T follicular helper cell (primary cell): Measurements from ENCODE around the gene AURKB.
A peak's percentile ranks its signal among the peaks of the same experiment; 100 is the strongest.
"Not testable (repeated sequence)": the region's sequence is repeated elsewhere in the genome, so short reads cannot be mapped to it uniquely, and the experiment has no call there.

Experiments
- DNase-seq: peaks from one replicate; pipeline ENCODE4 v3.0.0-alpha.2; 2020; ENCODE audit warnings: low read depth
- total RNA-seq, 2 experiments: gene quantifications; one replicate each; lab custom pipeline; 2026; lab: John Stamatoyannopoulos, UW

The AURKB gene
- total RNA-seq: 0.04 to 0.12 reads per million in 2 experiments

- peak; percentile 93 for DNase-seq
Observed at GRCh38 chr17:8209907-8210760, at the start of gene AURKB. Gene AURKB, minus strand, starts transcription at chr17:8210575. Its CDS starts 351 bp downstream, at chr17:8210224.

DNA sequence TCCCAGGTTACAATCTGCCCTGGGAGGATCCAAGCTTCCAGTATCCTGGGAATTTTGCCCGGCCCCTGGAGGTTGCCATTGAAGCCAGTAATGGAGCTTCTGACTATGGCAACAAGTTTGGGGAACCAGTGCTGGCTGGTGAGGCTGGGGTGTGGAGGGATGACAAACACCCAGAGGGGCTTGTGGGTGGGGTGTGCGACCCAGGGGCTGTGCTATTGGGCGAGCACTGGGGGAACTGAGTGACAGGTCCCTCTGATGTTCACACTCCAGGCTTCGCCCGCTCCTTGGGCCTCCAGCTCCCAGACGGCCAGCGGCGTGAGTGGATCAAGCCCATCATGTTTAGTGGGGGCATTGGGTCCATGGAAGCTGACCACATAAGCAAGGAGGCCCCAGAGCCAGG is 47.4 kb upstream of the AURKB start:
- DNase-seq: no peak

DNA sequence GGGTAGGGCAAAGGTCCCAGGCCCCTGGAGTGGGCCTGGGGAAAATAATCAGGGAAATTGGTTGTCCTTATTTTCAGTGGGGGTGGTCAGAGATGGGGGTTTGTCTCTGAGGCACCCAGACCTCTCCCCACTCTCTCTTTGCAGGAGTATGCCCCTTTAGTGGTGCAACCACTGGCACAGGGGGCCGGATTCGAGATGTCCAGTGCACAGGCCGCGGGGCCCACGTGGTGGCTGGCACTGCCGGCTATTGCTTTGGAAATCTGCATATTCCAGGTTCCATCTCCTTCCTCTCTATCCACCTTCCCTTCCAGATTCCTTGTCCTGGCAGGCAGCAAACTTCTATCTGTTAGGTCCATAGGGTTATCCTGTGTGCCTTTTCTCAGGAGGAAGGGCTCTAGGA is 46.3 kb upstream of the AURKB start:
- DNase-seq: no peak

GRCh38 chr17:8256291-8256690 is 45.9 kb upstream of the AURKB start:
- DNase-seq: no peak

- no peak for DNase-seq
Observed at GRCh38 chr17:8255499-8255898, 45.1 kb upstream of the AURKB start.

- no peak for DNase-seq
Observed at GRCh38 chr17:8254881-8255280, 44.5 kb upstream of the AURKB start.

- DNase-seq: no peak
Observed at GRCh38 chr17:8253801-8254200, 43.4 kb upstream of the AURKB start.

DNA sequence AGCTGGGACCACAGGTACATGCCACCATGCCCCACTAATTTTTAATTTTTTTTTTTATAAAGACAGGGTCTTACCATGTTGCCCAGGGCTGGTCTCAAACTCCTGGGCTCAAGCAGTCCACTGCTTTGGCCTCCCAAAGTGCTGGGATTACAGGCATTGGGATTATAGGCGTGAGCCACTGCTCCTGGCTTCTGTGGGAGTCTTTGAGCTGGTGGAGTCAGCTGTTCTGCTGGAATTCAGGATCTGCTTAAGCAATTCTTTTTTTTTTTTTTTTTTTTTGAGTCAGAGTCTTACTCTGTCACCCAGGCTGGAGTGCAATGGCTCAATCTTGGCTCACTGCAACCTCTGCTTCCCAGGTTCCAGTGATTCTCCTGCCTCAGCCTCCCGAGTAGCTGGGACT is 41.0 kb upstream of the AURKB start:
- DNase-seq: not testable (repeated sequence)

DNA sequence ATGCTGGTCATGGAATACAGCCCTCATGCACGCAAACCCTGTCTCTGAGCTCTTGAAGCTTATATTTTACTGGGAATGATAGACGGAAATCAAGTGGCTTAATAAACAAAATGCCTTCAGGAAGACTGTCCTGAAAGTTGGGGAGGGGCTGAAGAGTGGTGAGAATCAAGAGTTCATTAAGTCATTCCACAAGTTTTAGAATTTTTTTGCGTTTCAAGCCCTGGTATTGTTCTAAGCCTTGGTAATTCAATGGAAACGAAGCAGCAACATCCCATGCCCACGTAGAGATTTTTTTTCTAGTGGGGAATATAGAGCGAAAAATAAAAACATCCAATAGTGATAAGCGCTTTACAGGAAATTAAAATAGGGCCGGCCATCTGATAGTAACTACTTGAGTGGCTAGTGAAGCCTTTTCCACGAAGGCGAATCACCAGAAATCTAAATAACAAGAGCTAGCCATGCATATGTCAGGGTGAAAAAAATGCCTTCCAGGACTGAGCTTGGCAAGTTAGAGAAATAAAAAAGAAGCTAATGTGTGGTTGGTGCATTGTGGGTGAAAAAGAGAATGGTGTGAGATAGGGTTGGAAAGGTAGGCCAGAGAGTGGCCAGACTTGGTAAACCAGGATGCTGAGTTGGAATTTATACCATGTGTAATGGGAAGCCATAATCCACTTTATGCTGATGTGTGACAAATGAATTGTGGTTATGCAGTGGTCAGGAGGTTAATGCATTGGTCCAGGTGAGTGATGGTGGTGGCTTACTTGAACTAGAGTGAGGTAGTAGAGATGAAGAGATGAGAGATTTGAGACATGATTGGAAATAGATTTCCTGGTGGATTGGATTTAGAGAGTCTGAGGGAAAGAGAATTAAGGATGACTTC is 39.5 kb upstream of the AURKB start:
- no peak for DNase-seq

DNA sequence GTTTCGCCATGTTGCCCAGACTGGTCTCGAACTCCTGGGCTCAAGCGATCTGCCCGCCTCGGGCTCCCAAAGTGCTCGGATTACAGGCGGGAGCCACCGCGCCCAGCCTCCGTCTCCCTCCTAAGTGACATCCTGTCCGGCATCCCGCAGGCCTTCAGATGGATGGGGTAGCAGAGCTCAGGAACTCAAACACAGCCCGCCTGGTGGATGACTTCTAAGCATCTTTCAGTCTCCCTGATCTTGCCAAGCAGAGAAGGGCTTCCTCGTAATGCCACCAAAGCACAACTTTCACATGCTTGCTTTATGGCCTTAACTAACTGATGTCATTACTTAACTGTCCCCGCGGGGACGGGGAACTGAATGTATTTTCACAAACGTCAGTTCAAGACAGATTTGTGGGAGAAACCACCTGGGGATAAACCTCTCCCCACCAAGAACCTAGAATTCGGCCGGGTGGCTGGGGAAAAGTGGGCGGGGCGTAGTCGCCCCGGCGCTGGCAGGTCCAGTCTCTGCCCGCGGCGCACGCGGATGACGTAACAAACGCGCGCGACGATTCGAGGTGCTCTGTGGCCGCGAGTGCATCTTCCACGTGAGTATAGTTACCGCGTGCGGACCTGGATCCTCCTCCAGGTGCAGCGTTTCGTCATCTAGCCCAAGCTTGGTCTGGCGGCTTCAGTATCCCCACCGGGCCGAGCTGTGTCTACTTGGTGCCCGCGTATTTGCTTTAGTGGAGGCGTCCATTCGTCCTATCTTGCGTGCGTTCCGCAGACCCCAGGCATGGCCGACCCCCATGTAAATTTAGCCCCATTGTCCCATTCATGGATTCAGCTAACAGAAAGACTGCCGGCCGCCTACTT is 38.6 kb upstream of the AURKB start, which contains the start of gene PFAS:
Gene PFAS (plus strand): TSS at position 539 of the 857 bp plus-strand sequence. CDS start 4,649 bp downstream, outside the sequence.
- peak; percentile 95 for DNase-seq

DNA sequence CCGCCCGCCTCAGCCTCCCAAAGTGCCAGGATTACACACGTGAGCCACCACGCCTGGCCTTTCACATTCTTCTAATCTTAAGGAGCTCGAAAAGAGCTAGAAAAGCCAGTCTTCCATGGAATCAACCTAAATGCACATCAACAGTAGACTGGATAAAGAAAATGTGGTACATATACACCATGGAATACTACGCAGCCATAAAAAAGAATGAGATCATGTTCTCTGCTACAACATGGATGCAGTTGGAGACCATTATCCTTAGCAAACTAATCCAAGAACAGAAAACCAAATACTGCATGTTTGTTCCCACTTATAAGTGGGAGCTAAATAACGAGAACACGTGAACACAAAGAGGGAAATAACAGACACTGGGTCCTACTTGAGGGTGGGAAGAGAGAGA is 34.4 kb upstream of the AURKB start:
- no peak for DNase-seq

- DNase-seq: peak; percentile 12
Observed at GRCh38 chr17:8243827-8244226, 33.5 kb upstream of the AURKB start.

- DNase-seq: no peak
Observed at GRCh38 chr17:8237886-8238285, 27.5 kb upstream of the AURKB start.

- DNase-seq: no peak
Observed at GRCh38 chr17:8237175-8237574, 26.8 kb upstream of the AURKB start.

- DNase-seq: no peak
Observed at GRCh38 chr17:8235676-8236075, 25.3 kb upstream of the AURKB start.

DNA sequence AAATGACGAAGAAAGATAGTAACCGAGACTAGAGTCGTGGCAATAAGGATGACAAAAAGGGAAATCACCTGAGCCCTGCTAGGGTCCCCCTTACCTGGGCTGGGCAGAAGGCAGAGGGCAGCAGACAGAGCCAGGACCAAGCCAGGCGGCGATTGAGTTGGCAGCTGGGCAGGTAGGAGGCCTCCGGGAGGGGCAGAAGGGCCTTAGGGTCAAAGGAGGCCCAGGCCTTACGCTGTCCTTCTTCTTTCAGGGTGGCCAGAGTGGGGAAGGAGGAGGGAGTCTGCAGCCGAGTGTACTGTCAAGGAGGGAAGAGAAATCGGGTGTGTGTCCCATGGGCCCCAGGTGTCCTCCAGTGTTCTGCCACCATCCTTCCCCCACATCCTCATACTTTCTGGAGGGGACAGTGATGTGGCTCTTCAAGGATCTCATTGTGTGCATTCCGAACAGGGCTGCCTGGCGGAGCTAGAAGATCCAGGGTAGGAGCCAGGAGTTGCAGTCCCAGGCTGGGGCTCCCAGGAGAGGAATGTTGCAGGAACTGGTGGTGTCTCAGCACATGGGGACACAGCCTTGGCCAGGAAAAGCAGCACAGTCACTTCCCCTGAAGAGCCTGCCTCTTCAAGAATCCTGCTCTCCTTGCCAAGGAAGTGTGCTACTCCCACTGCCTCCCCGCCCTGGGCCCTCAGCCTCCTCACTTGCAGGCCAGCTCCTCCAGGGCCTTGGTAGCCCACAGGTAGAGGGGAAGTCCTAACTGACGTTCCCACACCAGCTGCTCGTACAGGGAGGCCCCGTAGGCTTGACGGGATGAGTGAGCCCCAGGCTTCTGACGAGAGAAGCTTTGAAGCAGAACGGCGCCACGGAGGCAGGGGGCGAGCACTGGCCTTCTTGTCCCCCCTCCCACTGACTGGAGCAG is 24.2 kb upstream of the AURKB start:
- DNase-seq: no peak

DNA sequence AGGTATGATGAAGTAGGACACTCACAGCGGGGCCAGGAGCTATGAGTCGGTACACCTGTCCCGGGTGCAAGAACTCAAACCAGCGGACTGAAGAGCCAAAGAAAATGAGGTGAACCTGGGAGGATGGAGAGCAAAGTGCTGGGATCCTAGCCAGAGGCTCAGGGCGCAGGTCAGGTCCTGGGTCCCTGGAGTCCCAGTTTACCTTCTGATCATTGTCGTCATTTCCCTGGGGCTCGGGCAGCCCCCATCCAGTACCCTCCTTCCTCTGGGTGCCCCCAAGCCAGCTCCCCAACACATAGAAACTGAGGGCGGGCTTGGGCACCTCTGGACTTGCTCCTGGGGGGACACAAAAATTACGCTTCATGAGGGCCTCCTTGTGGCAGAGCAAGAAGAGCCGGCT is 21.3 kb upstream of the AURKB start:
- no peak for DNase-seq

- DNase-seq: no peak
Observed at GRCh38 chr17:8227238-8227581, 16.8 kb upstream of the AURKB start.

DNA sequence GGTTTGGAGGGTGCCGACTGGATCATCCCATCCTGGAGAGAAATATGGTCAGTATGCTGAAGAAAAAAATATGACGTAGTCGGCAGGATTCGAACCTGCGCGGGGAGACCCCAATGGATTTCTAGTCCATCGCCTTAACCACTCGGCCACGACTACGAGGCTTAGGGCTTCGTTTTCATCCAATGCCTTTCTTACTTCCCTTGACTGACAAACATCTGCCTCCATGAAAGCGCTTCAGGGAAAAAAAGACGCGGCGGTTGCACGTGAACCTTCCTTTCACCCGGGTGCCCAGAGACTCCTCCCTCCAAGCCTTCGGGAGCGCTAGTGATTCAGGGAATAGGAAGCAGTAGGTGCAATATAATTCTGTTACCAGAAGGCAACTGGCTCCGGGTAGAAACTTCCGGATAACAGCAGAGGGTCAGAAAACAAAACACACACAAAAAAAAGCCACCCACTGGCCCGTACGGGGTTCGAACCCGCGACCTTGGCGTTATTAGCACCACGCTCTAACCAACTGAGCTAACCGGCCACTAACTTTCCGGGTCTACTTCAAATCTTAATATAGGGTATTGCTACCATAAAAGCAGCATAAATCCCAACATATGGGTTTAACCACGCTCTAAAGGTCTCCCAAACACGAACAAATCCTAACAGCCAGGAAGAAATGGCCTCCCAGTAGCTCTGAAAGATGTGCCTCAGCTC is 16.3 kb upstream of the AURKB start:
- DNase-seq: no peak
